Erythroblast (primary cell): Measurements from ENCODE around the gene IL12RB2.

Source experiments
- GATA1 ChIP-seq: IDR thresholded peaks from 2 replicates; pipeline ENCODE4 v1.6.1; 2011; ENCODE audit warnings: low read depth, mild to moderate bottlenecking, control low read depth, low read length, moderate library complexity
- POLR2A ChIP-seq: IDR thresholded peaks from 2 replicates; pipeline ENCODE4 v1.6.1; 2011; ENCODE audit warnings: mild to moderate bottlenecking, low read length

GRCh38 chr1:67401443-67401842, 93.8 kb downstream of the IL12RB2 start:
- TF ChIP-seq POLR2A = no peak
- no peak for TF ChIP-seq GATA1
